GDM1 (cell line): ENCODE results near the gene KCNH1.

Experiments
- DNase-seq: peaks from one replicate; lab custom pipeline; 2025; lab: John Stamatoyannopoulos, UW

Gene KCNH1

DNA sequence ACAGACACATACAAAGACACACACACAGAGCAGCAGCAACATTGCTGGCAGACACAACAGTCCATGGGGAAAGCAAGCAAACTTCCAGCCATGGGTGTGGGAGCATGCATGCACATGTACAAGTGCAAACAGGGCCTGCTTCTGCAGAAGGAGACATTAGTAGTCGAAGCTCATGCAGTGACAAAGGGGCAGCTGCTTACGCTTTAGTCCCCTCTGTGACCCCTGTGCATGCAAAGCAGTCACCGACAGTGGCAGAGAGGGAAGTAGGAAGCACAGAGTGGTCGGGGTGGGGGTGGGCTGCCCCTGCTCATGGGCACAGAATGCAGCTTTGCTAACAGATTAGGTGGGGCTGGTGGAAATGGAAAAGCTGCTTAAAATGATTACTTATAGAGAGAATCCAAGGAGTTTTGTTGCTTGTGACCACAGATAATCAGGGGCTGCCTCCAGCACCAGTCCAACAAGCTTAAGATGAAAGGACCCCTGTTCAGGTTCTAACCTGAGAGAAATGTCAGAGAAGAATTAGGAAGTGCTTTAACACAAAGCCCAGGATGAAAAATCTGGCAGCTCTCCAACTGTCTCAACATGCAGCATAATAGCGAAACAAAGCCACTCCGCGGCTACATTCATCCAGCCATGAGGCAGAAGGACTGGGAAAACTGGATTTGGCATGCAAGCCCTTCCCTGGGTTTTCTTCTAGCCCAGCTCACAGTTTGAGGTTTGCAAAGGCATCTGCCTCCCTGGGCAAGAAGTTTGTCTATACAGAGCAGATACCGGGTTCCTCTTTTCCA is 378.9 kb downstream of the KCNH1 start:
- no peak for DNase-seq

DNA sequence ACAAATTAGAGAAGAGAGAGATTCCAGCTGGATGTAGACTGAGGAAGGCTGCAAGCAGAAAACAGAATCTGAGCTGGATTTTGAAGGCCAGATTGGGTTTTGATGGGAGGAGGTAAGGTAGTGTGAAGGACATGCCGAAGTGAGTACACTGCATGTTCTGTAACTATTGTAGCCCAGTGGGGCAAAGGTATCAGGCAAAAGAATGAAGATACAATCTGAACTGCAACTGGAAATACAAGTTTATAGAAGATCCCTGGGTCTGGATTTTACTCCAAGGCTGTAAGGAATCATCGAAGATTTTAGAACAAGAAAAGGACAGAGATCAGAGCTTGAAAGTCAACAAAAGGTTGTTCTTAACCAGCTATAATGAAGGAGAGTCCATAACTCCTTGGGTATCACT is 382.0 kb downstream of the KCNH1 start:
- no peak for DNase-seq

GRCh38 chr1:210750468-210750867 is 383.5 kb downstream of the KCNH1 start:
- DNase-seq: no peak

- DNase-seq: no peak
These were observed 385.2 kb downstream of the KCNH1 start for GRCh38 chr1:210748796-210749195.

- DNase-seq: no peak
These were observed 386.1 kb downstream of the KCNH1 start for GRCh38 chr1:210747890-210748289.

DNA sequence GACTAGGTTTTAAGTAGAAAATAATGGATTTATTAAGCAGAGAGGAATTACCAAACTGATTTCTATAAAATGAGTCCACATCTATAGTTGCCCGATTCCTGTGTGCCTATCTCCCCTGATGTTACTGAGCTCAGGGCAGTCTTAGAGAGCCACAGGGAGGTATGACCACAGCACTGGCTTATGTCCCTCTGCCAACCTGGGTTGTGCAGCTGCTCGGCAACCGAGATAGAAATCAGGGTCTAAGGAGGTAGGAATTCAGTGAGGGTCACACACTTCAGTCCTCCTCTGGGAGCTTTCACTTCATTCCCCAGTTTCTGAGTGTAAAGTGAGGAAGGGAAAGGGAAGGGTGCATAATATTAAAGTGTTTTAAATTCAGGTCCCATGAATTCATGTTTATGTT is 386.8 kb downstream of the KCNH1 start:
- no peak for DNase-seq

DNA sequence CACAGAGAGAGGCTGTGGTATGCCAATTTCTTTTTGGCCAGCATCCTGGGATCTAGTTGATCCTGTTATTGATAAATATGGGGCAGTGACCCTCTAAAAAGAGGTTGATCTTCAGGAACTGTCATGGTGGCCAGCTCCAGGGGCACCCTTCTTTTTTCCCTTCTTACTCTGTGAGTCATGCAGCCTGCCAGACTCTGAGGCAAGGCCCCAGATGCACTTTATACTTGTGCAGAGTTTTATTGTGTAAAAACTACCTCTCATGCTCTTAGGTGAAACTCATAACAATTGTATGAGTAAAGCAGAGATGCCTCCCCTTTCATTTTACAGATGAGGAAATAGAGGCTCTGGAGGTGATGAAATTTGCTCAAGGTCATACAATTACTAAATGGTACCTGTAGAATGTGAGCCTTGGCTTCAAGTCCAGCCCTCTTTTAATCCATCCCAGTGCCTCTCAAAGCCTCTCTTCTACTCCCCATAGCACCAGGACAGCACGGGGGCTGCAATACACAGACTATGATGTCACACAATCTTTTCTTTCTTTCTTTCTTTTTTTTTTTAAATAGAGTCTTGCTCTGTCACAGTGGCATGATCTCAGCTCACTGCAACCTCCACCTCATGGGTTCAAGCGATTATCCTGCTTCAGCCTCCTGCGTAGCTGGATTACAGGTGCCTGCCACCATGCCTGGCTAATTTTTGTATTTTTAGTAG is 387.8 kb downstream of the KCNH1 start:
- no peak for DNase-seq

DNA sequence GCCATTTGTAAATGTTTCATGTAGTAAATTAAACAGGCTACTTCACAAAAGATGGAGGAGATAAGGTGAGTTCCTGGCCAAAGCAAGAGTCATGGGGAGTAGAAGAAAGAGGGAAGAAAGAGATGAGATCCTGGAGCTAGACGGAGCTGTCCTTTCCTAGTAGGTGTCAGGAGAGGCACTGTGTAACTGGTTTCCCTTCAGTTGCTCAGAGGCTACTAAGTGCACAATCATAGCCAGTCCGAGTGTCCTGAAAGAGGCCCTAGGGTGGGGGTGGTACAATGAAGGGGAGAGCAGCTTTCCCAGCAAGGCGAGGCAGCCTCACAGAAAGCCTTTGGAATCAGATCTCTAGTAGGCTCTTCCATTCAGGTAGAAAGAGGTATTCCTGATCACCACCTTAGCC is 390.9 kb downstream of the KCNH1 start:
- no peak for DNase-seq

DNA sequence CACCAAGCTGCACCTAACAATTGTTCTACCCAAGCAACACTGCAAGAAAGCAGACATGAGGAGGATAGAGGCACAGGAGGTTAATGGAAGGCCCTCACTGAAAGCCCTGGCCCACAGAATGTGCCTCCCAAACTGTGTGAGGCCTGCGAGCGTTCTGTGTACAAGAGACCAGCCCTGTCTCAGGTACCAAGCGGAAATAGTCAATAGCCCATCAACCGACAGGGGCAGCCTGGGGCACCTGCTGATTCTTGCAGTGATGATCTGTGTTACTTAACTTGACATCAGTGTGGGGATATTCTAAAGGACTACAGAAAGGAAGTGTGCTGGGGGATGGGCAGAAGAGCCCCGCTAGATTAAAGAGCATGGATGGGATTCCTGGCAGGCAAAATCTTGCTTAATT is 392.4 kb downstream of the KCNH1 start:
- DNase-seq: no peak

GRCh38 chr1:210739627-210740026 is 394.3 kb downstream of the KCNH1 start:
- no peak for DNase-seq

GRCh38 chr1:210738256-210738655 is 395.7 kb downstream of the KCNH1 start:
- DNase-seq: no peak

DNA sequence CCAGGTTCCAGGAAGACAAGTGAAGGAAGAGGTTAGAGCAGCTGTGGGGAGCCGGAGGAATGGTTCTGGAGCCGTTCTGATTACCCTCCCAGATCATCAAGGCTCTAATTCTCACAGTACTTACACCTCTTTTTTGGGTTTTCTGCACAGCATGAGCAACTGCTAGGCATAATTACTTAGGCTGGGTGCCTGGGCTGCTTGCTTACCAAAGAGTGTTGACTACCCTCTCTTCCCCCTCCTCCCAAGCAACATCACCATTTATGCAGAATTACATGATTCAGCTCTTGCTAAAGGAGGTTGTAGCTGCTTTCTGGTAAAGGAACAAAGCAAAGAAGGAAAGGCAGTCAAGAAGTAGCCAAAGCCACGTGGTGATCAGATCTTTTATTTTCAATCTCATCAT is 397.2 kb downstream of the KCNH1 start:
- DNase-seq: no peak

DNA sequence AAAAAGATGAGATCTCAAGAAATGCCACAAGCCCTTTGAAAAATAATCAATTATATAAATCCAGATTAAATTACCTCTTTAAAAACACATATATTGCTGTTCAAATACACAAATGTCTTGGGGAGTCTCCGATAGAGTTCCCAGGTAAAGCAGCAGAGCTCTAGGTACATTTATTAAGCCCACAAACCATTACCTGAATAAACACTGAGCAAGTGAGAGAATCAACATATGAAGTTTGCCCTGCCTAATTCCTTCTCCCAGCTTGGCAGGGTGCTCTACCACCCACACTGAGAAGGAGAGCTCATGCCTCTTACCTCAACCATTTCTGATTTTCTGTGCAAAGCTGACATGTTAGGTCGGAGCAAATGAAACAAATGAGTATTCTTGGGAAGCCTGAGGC is 402.4 kb downstream of the KCNH1 start:
- no peak for DNase-seq

DNA sequence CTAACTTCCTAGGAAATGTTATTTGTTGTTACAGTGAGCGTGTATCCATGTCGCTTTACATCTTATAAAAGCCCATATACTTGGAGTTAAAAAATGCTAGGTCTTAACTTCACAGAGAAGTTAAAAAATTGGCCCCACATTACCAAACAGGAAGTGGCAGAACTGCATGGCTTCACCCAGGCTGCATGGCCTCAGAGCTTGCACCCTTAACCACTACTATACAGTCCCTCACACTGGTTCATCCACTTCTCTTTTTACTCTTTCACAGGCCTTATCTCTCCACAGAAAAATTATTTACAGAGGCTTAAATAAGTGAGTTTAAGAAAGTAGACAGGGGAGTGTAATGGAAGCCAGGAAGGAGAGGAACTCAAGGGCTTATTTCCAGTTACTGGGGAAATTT is 402.8 kb downstream of the KCNH1 start:
- no peak for DNase-seq

DNA sequence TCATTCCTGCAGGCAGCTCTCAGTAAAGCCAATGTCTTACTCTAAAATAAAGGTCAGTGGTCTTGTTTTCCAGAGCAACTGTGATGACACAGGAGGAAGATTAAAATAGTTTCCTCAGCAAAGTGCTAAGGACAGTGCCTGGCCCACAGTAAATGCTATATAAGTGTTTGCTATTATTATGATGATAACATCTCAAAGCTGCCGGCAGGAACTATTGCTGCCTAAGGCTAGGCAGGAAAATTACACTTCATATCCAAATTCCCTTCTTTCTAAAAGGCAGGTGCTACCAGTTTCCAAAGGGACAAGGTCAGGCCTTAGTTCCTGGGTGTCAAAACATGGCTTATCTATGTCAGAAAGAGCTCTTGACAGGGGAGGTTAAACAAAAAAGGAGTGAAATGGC is 403.9 kb downstream of the KCNH1 start:
- DNase-seq: no peak

- no peak for DNase-seq
These were observed 405.4 kb downstream of the KCNH1 start for GRCh38 chr1:210728437-210729149.

GRCh38 chr1:210727709-210728108 is 406.2 kb downstream of the KCNH1 start:
- DNase-seq: no peak

DNA sequence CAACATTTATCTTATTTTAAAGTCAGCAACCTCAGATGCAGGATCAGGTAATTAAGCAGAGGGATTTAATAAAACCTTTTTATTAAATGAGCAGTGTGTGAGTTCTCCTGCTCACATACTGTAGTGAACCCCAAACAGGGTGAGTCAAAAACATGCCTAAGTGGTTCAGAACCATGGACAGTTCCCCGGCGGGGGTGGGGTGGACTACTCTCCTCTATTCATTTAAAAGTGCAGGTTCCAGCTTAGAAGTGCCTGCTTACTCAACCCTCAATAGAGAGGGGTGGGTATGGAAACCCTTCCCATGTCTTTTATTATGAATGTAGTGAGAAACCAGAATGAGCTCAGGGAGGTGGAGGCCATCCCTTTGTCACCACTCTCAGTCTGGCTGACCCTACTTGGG is 407.3 kb downstream of the KCNH1 start:
- no peak for DNase-seq

GRCh38 chr1:210724768-210725167 is 409.2 kb downstream of the KCNH1 start:
- no peak for DNase-seq

DNA sequence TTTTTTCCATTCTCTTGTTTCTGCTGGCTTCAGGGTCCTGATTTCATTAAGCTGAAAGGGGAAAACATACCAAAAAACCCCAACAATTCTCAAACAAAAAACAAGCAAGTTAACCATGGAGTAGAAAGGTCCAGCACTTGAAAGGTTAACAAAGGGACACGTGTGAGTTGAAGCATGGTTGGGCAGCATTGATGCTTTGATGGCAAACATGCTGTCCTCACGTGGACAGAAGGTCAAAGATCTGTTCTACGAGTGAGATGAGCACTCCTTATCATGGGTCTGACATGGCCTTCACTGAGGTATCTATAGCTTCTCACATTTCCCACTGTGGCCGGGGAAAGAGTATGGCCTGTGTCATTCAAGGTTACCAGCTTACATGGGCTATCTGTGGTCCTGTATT is 410.3 kb downstream of the KCNH1 start:
- no peak for DNase-seq

- no peak for DNase-seq
These were observed 411.4 kb downstream of the KCNH1 start for GRCh38 chr1:210722410-210723081.

GRCh38 chr1:210715072-210715471 is 418.9 kb downstream of the KCNH1 start:
- no peak for DNase-seq
